Astrocyte (in vitro differentiated cells and primary cell): ENCODE results near the gene C17orf107. TPM values are rescaled to one million over a fixed set of nuclear protein-coding genes. Genes with fewer than 3 reads are reported as not detected.
A peak's percentile ranks its signal among the peaks of the same experiment; 100 is the strongest.

Experiments
- DNase-seq: peaks from one replicate; pipeline ENCODE4 v3.0.0-alpha.2; 2010; ENCODE audit warnings: low read depth
- FAIRE-seq: peaks from 2 replicates; lab custom pipeline; 2011; peaks lifted over from hg19 to GRCh38; lab: Jason Lieb, UNC
- H2AFZ ChIP-seq: 2 replicates; pipeline ENCODE4 v1.6.0; 2012; ENCODE audit warnings: low read depth, low read length, inconsistent platforms
- H3K27ac ChIP-seq: 2 replicates; pipeline ENCODE4 v1.5.1; 2011; ENCODE audit warnings: low read depth, low read length, inconsistent platforms
- H3K27me3 ChIP-seq: 2 replicates; pipeline ENCODE4 v1.6.0; 2011; ENCODE audit warnings: low read length, inconsistent platforms; ENCODE audit not compliant: insufficient read depth
- H3K36me3 ChIP-seq: 2 replicates; pipeline ENCODE4 v1.5.1; 2011; ENCODE audit warnings: low read length, inconsistent platforms; ENCODE audit not compliant: insufficient read depth
- H3K4me1 ChIP-seq: 2 replicates; pipeline ENCODE4 v1.5.1; 2011; ENCODE audit warnings: low read length, inconsistent platforms; ENCODE audit not compliant: insufficient read depth
- H3K4me2 ChIP-seq: 2 replicates; pipeline ENCODE4 v1.6.0; 2012; ENCODE audit warnings: low read length, inconsistent platforms
- H3K4me3 ChIP-seq: 2 replicates; pipeline ENCODE4 v1.5.1; 2011; ENCODE audit warnings: low read depth, mild to moderate bottlenecking, low read length, inconsistent platforms; ENCODE audit not compliant: insufficient read depth
- H3K79me2 ChIP-seq: 2 replicates; pipeline ENCODE4 v1.6.0; 2012; ENCODE audit warnings: mild to moderate bottlenecking, low read length, inconsistent platforms; ENCODE audit not compliant: insufficient read depth
- H3K9ac ChIP-seq: 2 replicates; pipeline ENCODE4 v1.6.0; 2012; ENCODE audit warnings: mild to moderate bottlenecking, low read length, inconsistent platforms
- H3K9me3 ChIP-seq: 2 replicates; pipeline ENCODE4 v1.5.1; 2012; ENCODE audit warnings: low read depth, mild to moderate bottlenecking, low read length, inconsistent platforms; ENCODE audit not compliant: insufficient read depth
- H4K20me1 ChIP-seq: 2 replicates; pipeline ENCODE4 v1.6.0; 2012; ENCODE audit warnings: low read length, inconsistent platforms; ENCODE audit not compliant: insufficient read depth
- H3K27ac Mint-ChIP-seq: one replicate; pipeline ENCODE4 v1.8.0; 2021; ENCODE audit warnings: mild to moderate bottlenecking, mixed read lengths; ENCODE audit not compliant: unreplicated experiment
- H3K27me3 Mint-ChIP-seq: one replicate; pipeline ENCODE4 v1.8.0; 2021; ENCODE audit warnings: low read depth, mixed read lengths; ENCODE audit not compliant: unreplicated experiment
- H3K36me3 Mint-ChIP-seq: one replicate; pipeline ENCODE4 v1.8.0; 2021; ENCODE audit warnings: low read depth, mixed read lengths; ENCODE audit not compliant: unreplicated experiment
- H3K4me1 Mint-ChIP-seq: one replicate; pipeline ENCODE4 v1.8.0; 2021; ENCODE audit warnings: low read depth, mixed read lengths; ENCODE audit not compliant: unreplicated experiment
- H3K4me3 Mint-ChIP-seq: one replicate; pipeline ENCODE4 v1.8.0; 2021; ENCODE audit warnings: mild to moderate bottlenecking, moderate library complexity, mixed read lengths; ENCODE audit not compliant: unreplicated experiment
- H3K9me3 Mint-ChIP-seq: one replicate; pipeline ENCODE4 v1.8.0; 2021; ENCODE audit warnings: mild to moderate bottlenecking, mixed read lengths; ENCODE audit not compliant: unreplicated experiment
- CTCF ChIP-seq: IDR thresholded peaks from 2 replicates; pipeline ENCODE4 v1.5.1; 2011; ENCODE audit warnings: low read depth, mild to moderate bottlenecking, inconsistent platforms, low read length, moderate library complexity; ENCODE audit not compliant: insufficient read depth
- EZH2 ChIP-seq: IDR thresholded peaks from 2 replicates; pipeline ENCODE4 v1.6.1; 2012; ENCODE audit warnings: mild to moderate bottlenecking, low read length, inconsistent platforms; ENCODE audit not compliant: insufficient read depth
- total RNA-seq: library from RNA; stranded (reverse); gene quantifications from 2 replicates; pipeline ENCODE4 v1.2.1, GENCODE V29; 2021

Gene C17orf107
- total RNA-seq, 1 donor from 2014 or later, result 2.2 TPM

GRCh38 chr17:4891411-4892410, 7.6 kb upstream of the C17orf107 start:
- no peak overlapping the region for H3K9ac ChIP-seq
- no peak overlapping the region for H3K4me2 ChIP-seq
- no peak overlapping the region for H3K4me3 ChIP-seq
- DNase-seq (no peak), FAIRE-seq (no peak)
- TF ChIP-seq EZH2, result no peak
- TF ChIP-seq CTCF, result no peak
- no peaks in the 10 kb centered on the region for H3K4me1 ChIP-seq
- H2AFZ ChIP-seq, result no peak overlapping the region
- Mint-ChIP-seq H3K36me3 (peaks cover 9% of the 10 kb centered on the region), H3K9me3 (no peaks in the 10 kb centered on the region), H3K4me1 (no peaks in the 10 kb centered on the region), H3K4me3 (no peak overlapping the region), H3K27me3 (no peaks in the 10 kb centered on the region), H3K27ac (peak overlapping the region; percentile 62)
- no peaks in the 10 kb centered on the region for H3K9me3 ChIP-seq
- H3K79me2 ChIP-seq, result no peaks in the 10 kb centered on the region
- H3K27me3 ChIP-seq, result no peaks in the 10 kb centered on the region
- H4K20me1 ChIP-seq, result peaks cover 3% of the 10 kb centered on the region
- no peak overlapping the region for H3K27ac ChIP-seq
- peaks cover 14% of the 10 kb centered on the region for H3K36me3 ChIP-seq

- Histone ChIP-seq H3K27me3 (no peaks in the 10 kb centered on the region), H3K9me3 (no peaks in the 10 kb centered on the region), H3K4me3 (no peak overlapping the region), H3K79me2 (no peaks in the 10 kb centered on the region), H3K27ac (no peak overlapping the region), H3K36me3 (peaks cover 14% of the 10 kb centered on the region), H4K20me1 (peaks cover 6% of the 10 kb centered on the region), H3K4me2 (no peak overlapping the region), H3K9ac (no peak overlapping the region), H3K4me1 (no peaks in the 10 kb centered on the region), H2AFZ (no peak overlapping the region)
- Mint-ChIP-seq H3K4me3 (no peak overlapping the region), H3K27ac (peak overlapping the region; percentile 26), H3K4me1 (no peaks in the 10 kb centered on the region), H3K27me3 (no peaks in the 10 kb centered on the region), H3K36me3 (peaks cover 9% of the 10 kb centered on the region), H3K9me3 (no peaks in the 10 kb centered on the region)
- FAIRE-seq (no peak), DNase-seq (no peak)
- TF ChIP-seq EZH2 (no peak), CTCF (no peak)
These were observed 6.7 kb upstream of the C17orf107 start for GRCh38 chr17:4892499-4893221.
